NK-92 (cell line): Measurements from ENCODE around the gene UNC5A.

Experiments
- DNase-seq: peaks from one replicate; lab custom pipeline; 2025; ENCODE audit not compliant: unreplicated experiment; lab: John Stamatoyannopoulos, UW

The UNC5A gene

DNA sequence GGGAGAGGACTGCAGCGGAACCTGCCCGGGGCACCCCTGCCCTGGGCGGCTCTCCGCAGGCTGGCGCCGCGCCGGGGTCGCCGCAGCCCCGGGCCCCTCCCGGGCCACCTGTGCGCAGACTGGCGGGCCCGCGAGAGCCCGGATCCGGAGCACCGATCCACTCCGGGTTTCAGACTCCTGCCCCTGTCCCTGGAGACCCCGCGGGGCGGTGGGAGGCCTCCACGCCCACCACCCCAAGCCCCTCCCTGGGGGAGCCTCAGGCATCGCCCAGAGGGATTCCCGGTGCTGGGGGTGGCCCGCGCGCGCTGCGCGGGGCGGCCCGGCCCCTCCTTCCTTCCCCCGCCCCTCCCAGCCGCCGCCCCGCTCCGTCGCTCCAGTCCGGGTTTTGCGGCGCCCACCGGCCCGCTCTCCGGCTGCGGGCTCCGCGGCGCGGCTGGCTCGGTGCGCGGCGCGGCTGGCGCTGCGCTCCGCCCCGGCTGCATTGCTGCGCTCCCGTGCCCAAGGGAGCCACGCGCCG is at the start of gene UNC5A:
TSS of gene UNC5A (plus strand) at position 479 of the 517 bp plus-strand sequence. CDS start 192 bp downstream, outside the sequence.
- no peak for DNase-seq

DNA sequence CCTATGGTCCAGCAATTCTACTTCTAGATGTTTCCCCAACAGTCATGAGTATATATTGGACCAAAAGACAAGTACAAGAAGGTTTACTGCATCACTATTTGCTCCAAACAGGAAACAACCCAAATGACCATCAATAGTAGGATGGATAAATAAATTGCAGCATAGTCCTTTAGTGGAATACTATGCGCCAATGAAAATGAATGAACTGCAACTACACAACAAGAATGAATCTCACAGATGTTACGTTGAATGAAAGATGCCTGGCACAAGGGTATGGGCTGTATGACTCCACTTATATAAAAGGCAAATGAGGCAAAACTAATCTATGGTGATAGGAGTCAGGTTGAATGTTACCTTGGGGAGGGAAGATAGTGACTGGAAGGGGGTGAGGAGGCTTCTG is 48.6 kb upstream of the UNC5A start:
- DNase-seq: no peak

- no peak for DNase-seq
Observed at GRCh38 chr5:176762489-176762888, 47.9 kb upstream of the UNC5A start.

DNA sequence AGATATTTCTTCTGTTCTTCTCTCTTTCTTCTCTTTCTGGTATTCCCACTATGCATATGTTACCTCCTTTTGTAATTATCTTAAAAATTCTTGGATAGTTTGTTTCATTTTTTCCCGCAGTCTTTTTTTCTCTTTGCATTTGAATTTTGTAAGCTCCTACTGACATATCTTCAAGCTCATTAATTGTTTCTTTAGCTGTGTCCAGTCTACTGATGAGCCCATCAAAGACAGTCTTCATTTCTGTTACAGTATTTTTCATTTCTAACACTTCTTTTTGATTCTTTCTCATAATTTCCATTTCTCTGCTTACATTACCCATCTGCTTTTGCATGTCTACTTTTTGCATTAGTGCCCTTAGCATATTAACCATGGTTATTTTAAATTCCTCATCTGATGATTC is 44.7 kb upstream of the UNC5A start:
- no peak for DNase-seq

- DNase-seq: no peak
Observed at GRCh38 chr5:176768174-176768970, 42.0 kb upstream of the UNC5A start.

DNA sequence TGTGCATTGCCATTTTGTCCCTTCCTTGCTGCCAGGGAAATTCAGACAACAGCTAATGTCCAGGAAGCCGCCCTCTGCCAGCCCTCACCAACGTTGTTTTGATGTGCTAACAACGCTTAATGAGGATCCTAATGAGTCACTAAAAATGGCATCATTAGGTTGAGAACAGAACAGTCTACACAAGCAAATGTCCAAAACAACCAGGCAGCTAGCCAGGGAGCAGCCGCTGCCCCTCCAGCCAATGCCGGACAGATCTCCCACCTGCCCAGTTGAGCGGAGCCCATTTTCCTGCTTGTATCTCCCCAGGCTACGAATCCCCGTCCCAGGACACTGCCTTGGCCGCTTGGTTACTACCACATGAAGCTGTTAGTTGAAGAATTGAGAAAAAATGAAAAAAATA is 40.4 kb upstream of the UNC5A start:
- DNase-seq: no peak

DNA sequence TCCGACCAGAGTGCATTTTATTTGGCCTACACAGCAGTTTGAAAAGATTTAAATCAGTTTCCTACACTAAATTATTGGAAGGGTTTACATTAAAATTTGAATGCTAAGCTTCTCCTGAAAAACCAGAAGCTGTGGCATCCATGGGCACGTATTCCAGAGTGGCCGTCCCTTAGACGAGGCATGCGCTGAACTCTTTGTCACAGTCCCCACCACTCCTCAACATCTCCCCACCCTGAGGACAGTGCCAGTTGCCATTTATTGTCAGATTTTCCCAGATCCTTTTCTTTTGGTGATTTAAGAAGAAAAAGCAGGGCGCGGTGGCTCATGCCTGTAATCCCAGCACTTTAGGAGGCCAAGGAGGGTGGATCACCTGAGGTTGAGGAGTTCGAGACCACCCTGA is 39.9 kb upstream of the UNC5A start:
- DNase-seq: no peak

- DNase-seq: no peak
Observed at GRCh38 chr5:176771102-176771845, 39.1 kb upstream of the UNC5A start.

- no peak for DNase-seq
Observed at GRCh38 chr5:176772271-176773210, 37.8 kb upstream of the UNC5A start.

- no peak for DNase-seq
Observed at GRCh38 chr5:176773408-176774035, 36.8 kb upstream of the UNC5A start.

DNA sequence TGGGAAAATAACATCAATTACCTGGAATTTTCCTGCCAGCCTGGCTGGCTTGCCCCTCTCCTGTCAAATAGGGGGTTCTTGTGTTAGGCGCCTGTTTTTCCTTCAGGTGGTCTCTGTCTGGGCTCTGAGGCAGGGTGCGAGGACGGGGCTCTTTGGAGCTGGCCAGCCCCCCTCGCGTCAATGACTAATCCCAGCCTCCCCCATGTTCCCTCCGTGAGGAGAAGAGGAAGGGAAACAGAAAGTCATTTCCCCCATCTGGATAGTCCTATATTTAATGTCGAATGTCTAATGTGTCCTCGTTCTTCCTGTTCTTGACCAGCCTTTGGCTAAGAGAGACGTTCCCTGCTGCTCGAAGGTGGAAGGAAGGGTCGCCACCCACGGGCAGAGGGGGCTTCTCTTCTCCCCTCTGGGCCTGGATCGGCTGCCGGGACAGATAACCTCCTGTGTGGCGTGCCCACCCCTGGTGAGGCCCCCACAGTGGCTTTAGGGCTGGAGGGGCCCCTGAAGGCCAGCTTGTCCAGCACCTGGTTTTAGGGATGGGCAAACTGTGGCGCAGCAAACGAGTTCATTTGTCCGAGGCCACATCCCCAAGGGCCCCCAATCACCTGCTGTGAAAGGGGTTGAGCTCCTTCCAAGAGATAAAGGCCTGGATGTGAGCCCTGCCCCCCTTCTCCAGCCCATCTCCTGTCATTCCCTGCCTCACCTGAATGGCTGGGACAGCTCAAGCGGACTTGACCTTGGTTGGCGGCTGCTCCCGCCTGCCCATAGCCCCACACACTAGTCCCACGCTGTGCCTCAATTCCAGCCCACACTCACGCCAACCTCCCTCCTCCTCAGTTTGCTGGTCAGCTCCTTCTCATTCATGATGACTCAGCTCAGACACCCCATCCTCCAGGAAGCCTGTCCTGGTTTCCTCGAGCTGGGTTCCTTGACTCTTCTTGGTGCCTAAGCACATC is 35.9 kb upstream of the UNC5A start:
- no peak for DNase-seq

GRCh38 chr5:176775409-176775808 is 35.0 kb upstream of the UNC5A start:
- DNase-seq: no peak

DNA sequence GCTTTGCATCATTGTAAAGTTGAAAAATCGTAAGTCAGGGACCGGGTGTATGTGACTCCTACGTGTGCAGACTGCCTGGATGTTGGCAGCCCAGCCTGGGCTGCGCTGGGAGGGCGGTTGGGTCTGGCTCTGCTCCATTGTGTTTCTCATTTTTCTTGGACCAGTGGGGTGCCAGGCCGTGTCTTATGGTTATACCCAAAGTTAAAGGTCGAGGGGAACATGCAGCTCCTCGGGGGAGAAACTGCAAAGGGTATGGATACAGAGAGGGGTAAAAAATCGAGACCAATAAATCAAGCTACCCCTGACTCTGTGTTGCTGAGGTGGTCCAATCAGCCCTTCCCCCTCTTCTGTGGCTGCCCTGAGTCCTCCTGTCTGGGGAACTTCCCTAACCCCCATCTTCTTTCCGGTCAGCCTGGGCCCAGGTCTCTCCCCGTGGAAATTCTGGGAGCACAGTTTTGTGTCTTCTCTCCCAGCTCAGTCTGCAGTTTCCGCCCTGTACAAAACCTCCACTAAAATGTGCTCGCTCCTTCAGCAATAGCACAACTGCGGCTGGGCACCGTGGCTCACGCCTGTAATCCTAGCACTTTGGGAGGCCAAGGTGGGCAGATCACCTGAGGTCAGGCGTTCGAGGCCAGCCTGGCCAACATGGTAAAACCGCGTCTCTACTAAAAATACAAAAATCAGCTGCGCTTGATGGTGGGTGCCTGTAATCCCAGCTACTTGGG is 34.1 kb upstream of the UNC5A start:
- DNase-seq: no peak

- no peak for DNase-seq
Observed at GRCh38 chr5:176776916-176777315, 33.4 kb upstream of the UNC5A start.

DNA sequence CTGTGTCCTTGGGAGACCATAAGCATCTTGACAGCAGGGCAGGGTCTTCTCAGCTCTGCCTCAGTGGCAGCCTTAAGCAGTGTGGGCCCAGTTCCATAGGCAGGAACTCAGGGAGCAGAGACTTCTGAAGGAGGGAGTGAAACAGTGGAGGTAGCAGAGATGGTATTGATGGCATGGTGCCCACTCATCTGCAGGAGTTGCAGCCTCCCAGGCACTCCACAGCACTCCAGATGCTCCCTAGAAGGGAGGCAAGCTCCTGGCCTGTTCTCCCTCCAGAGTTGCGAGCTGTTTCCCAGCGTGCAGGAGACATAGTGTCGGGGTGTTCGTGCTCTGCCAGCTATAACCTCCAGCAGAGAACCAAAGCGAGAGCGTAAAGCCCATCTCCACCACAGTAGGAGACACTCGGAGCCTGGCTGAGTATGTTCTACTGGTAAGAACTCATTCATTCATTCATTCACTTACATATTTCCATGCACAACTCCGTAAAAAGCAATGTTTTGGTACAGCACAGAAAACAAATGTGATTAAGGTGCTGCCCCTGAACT is 31.4 kb upstream of the UNC5A start:
- DNase-seq: no peak

DNA sequence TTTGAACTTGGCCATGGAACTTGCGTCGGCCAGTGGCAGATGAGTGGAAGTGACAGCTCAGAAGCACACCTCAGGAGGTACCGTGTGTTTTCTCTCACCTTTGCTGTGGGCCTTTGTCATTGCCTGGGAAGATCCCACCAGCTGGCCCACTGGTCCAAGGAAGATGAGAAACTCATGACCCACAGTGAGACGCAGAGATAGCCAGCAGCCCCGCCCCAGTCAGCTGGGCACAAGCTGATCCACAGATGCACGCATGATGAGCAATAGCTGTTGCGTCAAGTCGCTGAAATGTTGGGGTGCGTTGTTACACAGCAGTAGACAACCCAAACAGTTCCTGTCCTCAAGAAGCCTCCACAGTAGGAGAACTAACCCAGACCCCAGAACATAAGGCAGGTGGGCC is 30.8 kb upstream of the UNC5A start:
- DNase-seq: no peak

GRCh38 chr5:176780176-176781053 is 29.9 kb upstream of the UNC5A start:
- no peak for DNase-seq

- DNase-seq: no peak
Observed at GRCh38 chr5:176781054-176781375, 29.3 kb upstream of the UNC5A start.
